Stimulated activated naive CD8-positive, alpha-beta T cell treated with anti-CD3 and anti-CD28 coated beads, Interleukin-15, Interleukin-2, amounts not matched to agents 100 U/mL and 50 U/mL, for 24 hours (primary cell): ENCODE measurements around the gene ZFX.
"Not testable (repeated sequence)": the region's sequence is repeated elsewhere in the genome, so short reads cannot be mapped to it uniquely, and the experiment has no call there.

Experiments
- ATAC-seq: fragments of 150-1000 bp; cut with Tn5 transposase; one replicate; pipeline ENCODE4 v1.10.0; 2021
- DNase-seq: peaks from one replicate; pipeline ENCODE4 v3.0.0; 2021

ZFX gene

DNA sequence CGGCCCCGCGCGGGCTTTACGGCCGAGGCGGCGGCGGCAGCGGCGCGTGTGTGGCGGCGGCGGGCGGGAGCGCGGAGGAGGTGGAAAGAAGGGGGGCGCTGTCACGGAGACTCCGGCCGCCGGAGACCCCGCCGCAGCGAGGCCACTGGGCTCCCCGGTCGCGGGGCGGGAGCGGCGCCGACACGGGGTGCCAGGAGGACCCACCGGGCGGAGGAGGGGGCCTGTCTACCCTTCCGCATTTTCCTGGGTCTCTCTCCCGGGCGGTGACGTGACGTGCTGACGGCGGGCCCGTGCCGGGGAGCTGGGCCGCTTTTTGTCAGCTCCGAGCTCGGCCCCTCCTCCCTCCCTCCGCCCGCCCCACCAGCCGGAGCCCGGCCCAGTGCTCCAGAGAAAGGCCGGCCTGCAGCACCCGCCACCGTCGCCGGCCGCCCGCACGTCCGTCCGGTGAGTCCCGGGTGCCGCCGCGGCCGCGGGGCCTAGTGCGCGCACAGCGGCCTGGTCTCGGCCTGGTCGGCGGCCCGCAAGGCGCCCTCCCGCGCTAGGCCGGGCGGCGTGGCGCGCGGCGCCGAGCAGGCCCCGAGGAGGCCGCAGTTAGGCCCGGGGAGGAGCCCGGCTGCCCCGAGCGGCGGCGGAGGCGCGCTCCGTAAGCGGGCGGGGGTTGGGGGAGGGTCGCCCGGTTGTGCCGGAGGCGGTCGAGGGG lies at the start of gene ZFX:
TSS of gene ZFX (plus strand) at position 379 of the 700 bp plus-strand sequence. CDS start 23,014 bp downstream, outside the sequence.
- DNase-seq, result peak; percentile 60
- ATAC-seq, result peak; percentile 62

DNA sequence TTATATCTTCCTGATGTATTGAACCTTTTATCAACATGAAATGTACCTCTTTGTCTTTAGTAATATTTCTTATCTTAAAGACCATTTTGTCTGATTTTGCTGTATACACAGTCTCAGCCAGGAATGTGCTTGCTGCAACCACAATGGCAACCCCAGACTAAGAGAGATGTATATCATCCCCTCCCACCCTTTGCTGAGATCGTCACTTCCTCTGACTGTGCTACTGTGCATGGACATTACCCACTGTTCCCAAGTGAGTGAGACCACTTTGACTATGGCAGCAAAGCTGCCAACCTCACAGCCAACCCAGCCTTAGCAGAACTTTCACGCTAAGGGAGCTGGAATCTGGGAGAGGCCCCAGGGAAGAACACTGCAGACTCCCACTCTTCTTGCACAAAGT lies 48.8 kb upstream of the ZFX start:
- DNase-seq (peak; percentile 3), ATAC-seq (peak; percentile 59)

DNA sequence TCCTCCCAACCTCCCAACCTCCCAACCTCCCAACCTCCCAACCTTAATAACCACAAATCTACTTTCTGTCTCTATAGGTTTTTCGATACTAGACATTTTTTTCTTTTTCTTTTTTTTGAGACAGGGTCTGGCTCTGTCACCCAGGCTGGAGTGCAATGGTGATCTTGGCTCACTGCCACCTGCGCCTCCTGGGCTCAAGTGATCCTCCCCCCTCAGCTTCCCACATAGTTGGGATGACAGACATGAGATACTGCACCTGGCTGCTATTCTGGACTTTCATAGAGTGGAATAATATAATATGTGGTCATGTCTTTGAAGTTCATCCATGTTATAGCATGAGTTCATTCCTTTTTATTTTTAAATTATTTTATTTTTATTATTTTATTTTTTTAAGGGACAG lies 39.5 kb upstream of the ZFX start:
- no peak for DNase-seq
- ATAC-seq, result no peak

DNA sequence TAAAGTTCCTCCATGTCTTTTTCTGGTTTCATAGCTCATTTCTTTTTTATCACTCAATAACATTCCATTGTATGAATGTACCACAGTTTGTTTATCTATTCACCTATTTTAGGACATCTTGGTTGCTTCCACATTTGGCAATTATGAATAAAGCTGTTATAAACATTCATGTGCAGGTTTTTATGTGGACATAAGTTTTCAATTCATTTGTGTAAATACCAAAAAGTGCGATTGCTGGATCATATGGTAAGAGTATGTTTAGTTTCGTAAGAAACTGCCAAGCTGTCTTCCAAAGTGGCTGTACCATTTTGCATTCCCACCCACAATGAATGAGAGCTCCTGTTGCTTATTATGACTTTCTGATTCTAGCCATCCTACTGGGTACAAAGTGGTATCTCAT lies 36.3 kb upstream of the ZFX start:
- DNase-seq (no peak), ATAC-seq (no peak)

DNA sequence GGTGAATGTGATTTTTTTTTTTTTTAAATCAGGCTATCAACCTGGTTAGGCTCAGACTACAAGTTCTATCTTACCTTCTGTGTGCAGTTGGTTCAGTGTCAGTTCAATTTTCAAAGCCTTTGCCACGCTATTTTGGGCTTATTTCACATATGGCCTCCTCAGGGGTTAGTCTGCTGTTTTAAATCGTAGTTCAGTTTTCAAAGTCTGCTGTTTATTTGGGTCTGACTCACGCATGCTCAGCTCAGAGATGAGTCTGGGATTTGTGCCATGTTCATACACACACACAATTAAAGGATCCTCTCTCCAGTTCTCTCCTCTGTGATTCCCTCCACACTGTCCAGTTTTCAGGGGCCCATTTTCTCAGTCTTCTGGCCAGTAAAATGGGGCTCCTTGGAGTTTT lies 32.3 kb upstream of the ZFX start:
- DNase-seq, result no peak
- ATAC-seq, result no peak

DNA sequence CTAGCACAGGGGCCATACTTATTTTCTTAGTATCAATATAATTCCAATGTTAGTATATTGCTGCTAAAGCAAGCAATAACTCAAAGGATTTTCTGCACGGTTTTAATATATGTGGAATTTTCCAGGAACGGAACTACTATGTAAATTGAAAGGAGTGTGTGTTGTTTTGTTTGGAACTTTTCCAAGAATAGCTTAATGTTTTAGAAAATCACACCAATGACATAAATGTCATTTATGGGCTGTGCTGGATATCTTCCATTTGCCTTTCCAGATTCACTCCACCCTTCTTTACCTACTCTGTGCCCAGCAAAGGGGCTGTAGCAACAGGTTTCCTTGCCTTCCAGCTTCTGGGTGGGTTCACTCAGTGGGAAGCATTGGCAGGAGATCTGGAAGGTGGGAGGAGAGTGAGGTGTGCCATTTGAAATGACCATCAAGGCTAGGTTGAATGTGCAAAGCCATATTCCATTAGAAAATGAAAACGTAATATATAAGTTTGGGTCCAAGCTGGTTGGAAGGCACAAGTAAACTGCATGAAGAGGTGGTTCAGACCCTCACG lies 25.2 kb upstream of the ZFX start:
- no peak for ATAC-seq
- no peak for DNase-seq

DNA sequence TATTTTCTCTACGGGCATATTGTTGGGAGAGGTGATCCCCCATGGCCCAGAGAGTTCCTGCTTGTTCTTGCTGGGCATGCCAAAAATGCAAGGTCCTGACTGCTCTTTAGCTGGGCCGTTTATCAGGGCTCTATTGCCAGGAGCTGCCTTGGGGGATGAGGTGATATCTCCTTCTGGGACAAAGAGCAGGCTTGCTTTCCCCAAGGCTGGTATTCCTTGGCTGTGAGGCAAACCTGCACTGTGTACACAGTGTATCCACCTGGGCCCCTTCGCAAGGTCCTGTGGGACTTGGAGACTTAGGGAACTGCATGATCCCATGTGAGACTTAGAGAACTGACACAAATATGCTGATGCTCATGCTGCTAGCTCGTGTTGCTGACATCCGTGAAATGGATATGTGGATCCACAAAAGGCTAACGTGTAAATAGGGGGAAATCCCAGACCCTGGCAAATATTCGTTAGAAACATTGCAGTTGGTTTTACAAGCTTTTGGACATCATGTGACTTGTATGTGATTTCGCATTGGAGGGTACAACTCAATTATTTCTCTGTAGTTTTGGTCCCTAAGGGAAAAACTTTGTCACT lies 24.4 kb upstream of the ZFX start:
- DNase-seq (no peak), ATAC-seq (no peak)

DNA sequence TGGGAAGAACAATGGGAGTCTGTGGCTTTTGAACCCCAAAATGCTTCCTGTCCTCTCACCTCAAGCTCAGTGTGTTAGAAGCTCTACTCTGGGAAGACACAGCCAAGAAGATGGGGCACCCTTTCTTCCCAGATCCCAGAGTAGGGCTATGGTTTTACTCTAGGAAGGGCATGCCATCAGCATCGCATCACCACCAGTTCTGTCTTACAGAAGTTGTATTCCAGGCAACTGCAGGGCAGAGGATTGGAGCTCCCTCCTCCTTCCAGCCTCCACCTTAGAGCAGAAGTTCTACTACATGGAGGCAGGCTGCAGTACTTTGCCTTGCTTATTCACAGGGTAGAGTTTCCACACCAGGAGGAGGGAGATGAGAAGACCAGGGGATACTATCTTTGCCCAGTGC lies 18.1 kb upstream of the ZFX start:
- DNase-seq (no peak), ATAC-seq (no peak)

DNA sequence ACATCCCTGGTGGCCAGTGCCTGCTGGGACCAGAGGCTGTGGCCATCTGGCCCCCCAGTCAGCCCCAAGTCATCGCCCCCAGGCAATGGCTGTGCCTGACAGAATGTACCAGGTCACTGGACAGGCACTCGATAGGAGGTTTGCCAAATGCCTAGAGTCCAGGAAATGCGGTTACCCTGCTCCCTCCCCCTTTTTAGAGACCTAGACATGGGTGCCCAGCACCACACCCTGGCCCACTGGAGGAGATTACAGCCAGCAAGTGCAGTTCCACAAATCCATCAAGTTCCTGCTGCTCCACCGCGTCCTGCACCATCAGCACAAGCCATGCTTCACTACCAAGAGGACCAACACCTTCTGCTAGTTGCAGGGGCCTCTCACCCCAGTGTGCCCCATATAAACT lies 16.2 kb upstream of the ZFX start:
- DNase-seq (no peak), ATAC-seq (no peak)

DNA sequence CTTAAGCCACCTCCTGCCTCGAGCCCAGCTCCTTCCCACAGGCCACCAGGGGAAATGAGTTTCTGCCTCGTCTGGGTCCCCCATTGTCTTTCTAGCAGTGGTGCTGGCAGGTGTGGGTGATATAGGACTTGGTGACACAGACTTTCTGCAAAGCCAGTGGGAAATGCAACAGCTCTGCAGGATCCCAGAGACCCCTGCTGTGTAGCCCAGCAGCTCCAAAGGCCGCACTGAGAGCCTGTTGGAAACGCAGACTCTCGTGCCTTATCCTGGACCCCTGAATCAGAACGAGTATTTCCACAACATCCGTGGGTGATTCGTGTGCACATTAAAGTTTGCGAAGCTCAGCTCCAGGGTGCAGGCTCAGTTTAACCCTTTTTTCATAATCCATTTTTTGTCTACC lies 13.8 kb upstream of the ZFX start:
- ATAC-seq, DNase-seq: not testable (repeated sequence)

DNA sequence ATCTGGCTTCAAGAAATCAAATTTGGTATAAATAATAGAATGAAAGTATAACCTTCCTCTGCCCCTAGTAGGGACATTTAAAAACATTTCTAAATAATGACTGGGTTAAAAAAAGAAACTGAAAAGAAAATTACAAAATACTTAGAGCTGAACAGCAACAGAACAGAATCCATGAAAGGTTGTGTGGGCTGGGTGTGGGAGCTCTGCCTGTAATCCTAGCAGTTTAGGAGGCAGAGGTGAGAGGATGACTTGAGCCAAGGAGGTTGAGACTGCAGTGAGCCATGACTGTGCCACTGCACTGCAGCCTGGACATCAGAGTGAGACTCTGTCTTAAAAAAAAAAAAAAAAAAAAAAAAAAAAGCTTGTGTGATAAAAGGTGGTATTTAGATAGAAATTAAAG lies 12.3 kb upstream of the ZFX start:
- DNase-seq, result no peak
- no peak for ATAC-seq

DNA sequence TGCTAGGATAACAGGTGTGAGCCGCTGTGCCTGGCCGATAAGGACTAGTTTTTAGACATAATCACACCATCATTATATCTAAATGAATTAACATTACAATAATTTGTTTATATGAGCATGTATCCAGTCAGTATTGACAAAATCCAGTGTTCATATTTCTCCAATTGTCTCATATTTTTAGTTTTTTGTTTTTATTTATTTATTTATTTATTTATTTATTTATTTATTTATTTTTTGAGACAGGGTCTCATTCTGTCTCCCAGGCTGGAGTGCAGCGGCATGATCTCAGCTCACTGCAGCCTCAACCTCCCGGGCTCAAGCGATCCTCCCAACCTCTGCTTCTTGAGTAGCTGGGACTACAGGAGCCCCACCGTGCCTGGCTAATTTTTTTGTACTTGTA lies 5.5 kb upstream of the ZFX start:
- not testable (repeated sequence) for ATAC-seq, DNase-seq

DNA sequence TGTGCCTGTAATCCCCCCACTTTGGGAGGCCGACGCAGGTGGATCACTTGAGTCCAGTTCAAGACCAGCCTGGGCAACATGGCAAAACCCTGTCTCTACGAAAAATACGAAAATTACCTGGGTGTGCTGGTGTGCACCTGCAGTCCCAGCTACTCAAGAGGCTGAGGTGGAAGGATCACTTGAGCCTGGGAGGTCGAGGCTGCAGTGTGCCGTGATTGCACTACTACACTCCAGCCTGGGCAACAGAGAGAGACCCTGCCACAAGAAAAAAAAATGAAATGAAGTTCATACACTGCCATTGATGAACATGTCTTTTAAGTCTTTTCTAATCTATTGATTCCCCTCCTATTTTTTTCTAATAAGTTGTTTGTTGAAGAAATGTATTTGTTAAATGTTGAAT lies 5.0 kb upstream of the ZFX start:
- no peak for DNase-seq
- ATAC-seq, result no peak

DNA sequence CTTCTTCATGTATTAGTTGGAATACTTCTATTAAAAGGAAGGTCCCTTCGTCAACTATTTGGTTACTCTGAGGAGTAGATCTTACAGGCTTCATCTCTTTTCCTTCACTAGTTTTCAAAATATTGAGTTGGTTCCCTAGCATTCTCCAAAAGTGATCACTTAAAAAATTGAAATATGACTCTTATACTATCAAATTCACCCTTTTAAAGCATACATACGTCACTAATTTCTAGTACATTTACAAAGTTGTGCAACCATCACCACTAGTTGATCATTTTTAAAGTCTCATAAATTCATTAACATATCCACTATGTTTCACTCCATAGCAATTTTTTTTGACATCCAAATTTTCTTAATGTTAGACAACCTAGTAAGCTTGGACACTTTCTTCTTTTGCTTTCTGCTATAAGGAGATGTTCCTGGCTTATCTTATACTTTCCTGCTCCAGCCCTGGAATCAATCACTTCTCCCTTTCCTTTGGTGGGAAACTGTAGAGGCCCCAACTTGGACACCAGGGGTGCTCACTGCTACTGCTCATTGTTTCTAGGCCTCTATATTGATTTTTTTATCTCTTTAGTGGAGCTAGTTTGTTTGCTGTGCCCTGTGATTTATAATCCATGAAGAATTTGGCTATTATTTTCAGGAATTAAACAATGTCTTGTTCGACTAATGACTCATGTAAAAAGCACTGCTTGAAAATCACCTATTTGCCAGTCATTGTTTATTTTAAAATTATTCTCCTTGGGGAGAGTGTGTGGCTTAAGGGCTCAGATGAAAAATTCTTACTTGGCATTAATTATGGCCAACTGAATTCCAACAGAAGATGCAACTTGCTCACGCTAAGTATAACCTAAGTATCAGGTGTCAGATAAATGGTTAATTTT lies 4.0 kb upstream of the ZFX start:
- no peak for ATAC-seq
- DNase-seq, result no peak

DNA sequence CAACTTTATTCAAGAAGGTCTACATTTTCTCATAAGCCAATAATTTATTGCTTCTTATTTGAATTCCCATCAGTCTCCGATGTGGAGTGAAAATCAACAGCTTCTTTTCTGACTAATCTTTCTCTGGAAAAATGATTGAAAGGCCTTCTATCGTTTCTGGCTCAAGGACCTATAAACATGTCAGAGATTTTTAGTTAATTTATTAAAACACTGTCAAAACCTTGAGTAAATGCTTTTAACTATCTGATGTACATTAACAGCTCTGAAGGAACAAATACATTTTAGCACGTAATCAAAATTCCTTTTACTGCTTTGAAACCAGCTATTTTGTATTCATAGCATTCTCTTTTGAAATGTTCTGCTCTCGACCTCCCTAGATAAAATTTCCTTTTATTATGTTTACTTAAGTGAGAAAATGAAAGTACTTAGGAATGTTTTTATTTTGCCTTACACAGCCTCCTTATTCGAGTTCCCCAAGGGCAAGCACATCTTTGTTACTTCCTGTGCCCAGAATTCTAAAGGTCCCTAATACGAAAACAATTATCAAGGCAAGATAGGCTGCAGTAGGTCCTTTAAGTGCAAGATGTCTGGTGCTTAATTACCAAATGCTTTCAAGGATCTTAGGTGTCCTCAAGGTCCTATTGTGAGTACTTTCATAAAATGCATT lies 3.1 kb upstream of the ZFX start:
- ATAC-seq (no peak), DNase-seq (no peak)

DNA sequence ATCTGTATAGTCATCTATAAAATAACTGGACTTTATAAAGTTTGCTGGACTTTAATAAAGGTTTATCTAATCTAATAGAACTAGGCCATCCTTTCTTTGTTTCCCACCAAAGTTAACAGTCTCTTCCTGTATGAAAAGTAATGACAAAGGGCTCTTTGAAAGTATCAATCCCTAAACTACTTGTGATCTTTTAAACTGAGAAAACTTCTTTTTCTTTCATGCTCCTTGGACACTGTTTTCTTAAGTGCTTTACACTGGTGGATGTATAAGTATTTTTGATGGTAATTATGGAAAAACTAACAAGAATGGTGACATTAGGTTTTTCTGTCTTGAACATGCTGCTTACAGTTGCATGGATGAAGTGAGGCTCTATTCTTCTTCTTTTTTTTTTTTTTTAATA lies 2.4 kb upstream of the ZFX start:
- ATAC-seq (no peak), DNase-seq (no peak)

DNA sequence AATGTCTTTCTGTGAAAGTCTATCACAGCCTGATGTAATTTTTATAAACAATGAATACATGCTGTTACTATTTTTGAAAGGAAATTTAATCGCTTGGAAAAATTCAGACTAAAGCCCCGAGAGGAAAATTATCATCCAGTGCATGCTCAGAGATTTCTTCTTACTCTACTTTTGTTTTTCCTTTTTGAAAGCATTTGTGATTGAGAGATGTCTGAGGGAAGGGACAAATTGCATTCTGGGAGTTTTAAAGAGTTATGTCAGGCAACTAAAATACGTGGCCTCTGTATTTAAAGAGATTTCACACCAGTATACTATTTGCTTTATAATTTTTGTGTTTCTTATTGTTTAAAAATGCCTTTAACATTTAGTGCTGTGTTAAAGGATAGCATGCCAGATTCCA lies 1.4 kb upstream of the ZFX start:
- ATAC-seq (no peak), DNase-seq (no peak)

DNA sequence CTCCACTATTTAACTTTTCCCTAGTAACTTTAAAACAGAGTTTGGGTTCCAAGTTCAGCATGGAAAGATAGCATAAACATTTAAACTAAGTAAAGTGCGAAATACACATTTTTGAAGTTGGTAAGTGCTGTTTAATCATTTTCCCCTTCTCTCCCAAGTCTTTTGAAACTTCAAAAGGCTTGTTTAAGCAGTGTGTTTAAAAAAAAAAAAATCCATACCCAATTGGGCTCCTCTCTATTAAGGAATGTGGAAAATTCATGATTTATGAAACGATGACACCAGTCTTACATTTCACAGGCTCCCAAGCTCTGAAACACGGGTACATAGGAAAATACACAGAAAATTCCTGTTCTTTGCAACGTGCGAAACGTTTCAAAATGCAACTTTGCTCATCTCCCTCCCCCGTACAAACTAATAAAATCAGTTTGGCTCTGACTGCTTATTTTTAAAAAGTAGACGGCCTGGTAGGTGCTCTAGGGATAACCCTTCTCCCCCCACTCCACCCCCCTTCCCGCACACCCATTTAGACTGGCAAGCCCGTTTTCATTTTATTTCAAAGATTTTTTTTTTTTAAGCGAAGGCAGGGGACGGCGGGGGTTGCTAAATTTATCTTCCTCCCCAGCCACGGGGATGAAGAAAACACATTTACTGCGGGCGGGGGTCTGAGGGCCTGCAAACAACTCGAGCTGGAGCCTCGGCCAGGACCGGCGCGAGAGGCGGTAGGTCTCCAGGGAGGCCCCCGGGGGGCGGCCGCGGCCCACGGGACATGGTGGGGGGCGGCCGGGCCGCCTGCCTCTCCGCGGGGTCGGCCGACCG lies 786 bp upstream of the ZFX start:
- ATAC-seq, result no peak
- DNase-seq, result no peak

DNA sequence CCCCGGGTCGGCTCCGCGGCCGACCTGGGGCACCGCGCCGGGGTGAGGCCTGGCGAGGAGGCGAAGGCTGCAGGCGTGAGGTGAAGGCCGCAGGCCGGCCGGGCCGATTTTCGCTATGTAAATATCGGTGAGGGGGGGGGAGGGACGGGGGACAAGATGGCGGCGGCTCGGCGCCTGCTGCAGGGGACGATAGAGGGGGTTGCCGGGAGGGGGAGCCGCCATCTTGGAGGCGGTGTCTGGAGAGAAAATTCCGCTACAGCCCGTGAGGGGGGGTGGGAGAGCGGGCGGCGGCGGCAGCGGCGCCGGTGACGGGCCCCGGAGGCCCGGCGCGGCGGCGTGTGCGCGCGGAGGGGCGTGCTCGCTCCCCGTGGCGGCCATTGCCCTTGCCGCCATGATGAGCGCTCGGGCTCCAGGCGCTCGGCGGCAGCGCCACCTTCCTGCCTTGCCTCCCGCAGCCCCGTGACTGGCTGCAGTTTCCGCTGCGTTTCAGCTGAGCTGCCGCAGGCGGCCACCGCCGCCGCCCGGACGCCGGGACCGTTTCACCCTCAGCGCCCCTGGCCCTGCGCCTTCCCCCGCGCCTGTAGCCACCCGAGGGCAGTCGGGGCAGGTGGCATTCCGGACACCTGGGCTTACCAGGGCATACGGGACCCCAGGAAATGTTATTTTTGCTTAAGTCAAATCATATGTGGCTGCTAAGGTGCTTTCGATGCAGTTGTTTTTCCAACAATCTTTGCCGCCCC lies 692 bp downstream of the ZFX start:
- peak; percentile 81 for DNase-seq
- peak; percentile 79 for ATAC-seq

DNA sequence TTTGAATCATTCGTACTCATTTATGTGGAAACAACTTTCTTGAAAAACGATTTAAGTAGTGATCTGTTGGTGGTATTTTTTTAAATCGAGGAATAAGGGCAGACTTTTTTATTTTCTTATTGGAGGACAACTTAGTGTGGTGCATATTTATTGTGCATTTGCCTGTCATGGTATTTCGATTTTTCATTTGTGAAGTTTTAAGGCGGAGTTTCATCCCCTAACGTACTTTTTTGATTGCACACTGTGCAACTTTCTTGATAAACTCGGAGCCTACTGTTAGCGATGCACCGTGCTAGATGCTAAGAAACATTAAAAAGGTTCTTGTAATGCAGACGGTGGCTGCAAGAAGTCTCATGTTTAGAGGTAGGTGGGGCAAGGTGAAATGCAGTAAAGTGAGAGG lies 1.4 kb downstream of the ZFX start:
- DNase-seq, result no peak
- ATAC-seq, result no peak

DNA sequence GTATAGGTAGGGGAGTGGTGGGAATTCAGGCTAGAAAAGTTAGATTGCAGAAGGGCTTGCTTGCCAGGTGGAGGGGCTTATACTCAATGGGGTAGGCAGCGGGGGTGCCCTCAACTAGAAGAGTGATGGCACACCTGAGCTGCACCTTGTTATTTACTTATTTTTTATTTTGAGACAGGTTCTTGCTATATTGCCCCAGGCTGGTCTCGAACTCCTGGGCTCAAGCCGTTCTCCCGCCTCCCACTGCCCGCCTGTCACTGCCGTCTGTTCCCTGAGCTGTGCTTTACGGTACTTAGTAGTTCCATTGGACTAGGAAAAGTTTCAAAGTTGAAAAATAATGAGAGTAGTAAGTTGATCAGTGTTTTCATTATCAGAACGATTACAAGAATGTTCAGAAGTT lies 2.0 kb downstream of the ZFX start:
- DNase-seq (no peak), ATAC-seq (no peak)
